HG03025 (cell line): ENCODE results near the gene RAB8A.
"Not testable (repeated sequence)": the region's sequence is repeated elsewhere in the genome, so short reads cannot be mapped to it uniquely, and the experiment has no call there.

Source experiments
- ATAC-seq: cut with Tn5 transposase; IDR thresholded peaks from one replicate; pipeline ENCODE4 v1.9.1; 2021; ENCODE audit warnings: mild to moderate bottlenecking, moderate library complexity; ENCODE audit not compliant: unreplicated experiment, low FRiP score

Gene RAB8A

DNA sequence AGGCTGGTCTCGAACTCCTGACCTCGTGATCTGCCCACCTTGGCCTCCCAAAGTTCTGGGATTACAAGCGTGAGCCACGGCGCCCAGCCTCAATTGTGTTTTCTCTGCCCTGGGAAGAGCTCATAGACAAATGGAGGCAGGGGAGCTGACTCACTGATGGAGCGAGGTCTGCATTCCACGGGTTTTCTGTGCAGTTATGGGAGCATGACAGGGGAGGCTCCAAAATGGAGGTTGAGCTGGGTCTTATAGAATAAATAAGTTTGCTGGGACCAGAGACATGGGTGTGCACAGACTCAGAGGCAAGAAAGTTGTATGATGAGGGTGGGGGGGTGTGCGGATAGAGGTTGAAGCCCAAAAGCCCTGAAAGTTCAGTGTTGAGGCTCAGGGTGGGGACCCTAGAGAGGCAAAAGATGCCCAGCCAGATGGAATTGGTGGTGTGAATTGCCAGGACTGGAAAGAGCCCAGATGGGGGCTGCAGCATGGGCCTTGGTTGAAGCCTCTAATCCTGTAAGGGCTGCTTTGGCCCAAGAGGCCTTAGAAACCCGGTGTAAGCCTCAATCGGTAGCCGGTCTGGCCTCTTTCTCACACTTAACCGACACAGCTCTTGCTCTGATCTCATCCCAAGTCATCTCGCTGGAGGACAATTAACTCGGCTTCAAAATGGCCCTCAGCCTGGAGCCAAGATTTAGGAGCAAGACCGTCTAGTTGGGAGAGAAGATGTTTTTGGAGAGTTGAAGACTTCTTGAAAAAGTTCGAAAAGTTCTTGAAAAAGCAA lies 33.5 kb upstream of the RAB8A start:
- no peak for ATAC-seq

DNA sequence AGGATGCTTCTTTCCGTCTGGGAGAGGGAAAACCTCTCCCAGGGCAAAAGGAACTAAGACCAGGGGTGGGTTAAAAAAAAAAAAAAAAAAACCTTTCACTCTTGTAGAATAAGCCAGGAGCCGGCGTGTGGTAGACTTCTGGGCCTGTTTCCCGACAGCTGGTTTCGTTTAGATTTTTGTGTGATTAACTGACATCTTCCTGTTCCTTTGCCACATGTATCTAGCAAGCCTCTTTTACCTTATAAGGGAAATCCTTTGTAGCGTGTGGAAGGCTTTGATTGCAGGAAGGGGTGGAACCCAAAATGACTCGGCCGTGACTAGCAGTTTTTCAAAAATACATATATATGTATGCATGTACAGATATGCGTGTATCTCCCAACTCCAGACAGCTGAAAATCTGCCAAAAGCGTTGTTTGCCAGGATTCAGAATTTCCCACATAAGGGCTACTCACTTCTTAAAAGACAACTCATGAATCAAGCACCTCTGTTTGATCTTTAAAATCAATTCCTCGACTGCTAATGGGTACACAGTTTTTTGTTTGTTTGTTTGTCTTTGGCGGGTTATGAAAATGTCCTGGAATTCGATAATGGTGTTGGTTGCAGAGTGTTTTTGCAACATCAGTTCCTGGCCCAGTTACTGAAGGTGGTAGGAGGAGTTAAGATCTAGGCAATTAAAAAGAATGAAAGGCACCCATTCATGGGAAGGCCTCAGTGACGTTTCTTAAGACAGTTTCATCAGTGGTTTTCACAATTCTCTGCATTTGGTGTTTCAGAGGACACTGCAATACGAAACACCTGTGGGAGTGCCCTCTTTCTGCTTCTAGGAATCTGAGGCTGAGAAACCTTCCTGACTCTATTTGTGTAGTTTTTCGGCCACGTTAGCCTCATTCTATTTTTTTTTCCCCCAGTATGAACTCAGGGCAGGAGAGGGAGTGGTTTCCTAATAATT lies 32.7 kb upstream of the RAB8A start:
- ATAC-seq = no peak

DNA sequence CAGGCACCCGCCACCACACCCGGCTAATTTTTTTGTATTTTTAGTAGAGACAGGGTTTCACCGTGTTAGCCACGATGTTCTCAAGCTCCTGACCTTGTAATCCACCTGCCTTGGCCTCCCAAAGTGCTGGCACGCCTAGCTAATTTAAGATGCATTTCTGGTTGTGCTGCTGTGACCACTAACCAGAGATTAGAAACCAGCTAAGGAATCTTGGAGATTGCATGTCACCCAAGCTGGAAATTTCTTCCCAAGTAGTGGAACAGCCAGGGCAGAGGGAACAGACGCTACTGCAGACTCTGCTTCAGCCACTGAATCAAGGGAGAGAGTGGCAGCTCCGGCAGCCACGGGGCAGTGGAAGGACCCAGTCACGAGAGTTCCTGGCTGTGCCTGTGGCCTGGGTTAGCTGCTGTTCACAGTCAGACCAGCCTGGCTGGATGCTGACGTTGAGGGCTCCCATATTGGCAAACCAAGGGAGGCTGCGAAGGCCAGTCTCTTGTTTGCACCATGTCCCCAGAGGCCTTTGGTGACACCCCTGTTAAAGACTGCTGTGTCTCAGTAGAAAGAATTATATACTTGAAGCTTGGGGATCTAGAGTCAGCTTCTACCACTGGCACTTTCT lies 27.5 kb upstream of the RAB8A start:
- no peak for ATAC-seq

DNA sequence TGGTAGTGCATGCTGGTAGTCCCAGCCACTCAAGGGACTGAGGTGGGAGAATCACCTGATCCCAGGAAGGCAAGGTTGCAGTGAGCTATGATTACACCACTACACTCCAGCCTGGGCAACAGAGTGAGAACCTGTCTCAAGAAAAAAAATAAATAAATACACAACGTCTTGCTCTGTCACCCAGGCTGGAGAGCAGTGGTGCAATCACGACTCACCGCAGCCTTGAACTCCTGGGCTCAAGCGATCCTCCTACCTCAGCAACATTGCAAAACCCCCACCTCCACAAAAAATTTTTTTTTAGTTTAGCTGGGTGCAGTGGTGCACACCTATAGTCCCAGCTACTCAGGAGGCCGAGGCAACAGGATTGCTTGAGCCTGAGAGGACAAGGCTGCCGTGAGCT lies 26.6 kb upstream of the RAB8A start:
- ATAC-seq = no peak

DNA sequence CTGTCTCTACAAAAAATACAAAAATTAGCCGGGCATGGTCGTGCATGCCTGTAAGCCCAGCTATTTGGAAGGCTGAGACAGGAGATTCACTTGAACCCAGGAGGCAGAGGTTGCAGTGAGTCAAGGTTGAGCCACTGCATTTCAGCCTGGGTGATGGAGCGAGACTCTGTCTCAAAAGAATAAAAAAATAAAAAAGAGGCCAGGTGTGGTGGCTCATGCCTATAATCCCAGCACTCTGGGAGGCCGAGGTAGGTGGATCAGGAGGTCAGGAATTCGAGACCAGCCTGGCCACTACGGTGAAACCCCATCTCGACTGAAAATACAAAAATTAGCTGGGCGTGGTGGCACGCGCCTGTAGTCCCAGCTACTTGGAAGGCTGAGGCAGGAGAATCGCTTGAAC lies 24.3 kb upstream of the RAB8A start:
- ATAC-seq = not testable (repeated sequence)

DNA sequence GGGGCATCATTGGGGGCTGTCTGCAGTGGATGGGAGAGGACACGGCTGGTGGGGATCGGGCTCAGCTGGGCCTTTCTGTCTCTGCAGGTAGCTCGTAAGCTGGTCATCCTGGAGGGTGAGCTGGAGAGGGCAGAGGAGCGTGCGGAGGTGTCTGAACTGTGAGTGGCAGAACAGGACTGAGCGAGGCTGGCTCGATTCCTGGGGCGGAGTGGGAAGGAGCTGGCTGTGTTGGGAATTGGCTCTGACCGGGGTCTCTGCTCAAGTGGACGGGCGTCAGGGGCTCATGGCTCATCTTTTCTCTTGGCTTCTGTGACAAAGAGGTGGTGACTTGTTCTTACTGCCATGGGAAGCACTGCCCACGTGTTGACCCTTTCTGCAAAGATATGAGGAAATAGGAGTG lies 23.7 kb upstream of the RAB8A start:
- ATAC-seq = no peak

DNA sequence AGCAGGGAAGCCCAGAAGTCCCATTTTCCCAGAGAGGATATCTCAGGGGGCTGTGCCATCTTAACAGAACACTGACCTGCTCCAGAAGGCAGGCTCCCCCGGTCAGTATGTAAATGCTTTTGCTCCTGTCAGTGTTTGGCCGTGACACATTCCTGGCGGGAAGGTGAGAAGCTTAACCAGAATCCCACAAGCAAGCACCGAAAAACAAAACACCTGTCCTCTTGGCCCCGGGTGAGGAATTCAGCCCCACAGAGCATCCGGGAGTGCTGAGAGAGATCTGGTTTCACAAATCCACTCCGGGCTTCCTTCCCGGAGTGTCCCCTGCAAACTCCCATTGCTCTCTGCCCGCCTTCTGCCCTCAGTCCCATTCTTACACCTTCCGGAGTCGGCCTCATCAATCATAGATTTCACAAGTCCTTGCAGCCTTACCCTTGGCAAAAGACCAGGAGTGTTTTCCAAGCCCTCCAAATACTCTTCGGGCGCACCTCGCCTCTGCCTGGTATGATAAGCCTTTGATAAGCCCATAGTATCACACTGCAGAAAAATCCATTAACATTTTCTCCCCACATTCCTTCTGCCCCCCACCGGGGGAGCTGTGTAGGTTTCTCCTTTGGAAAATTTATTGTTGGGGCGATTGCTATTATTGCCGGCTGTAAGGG lies 23.2 kb upstream of the RAB8A start:
- ATAC-seq = no peak

DNA sequence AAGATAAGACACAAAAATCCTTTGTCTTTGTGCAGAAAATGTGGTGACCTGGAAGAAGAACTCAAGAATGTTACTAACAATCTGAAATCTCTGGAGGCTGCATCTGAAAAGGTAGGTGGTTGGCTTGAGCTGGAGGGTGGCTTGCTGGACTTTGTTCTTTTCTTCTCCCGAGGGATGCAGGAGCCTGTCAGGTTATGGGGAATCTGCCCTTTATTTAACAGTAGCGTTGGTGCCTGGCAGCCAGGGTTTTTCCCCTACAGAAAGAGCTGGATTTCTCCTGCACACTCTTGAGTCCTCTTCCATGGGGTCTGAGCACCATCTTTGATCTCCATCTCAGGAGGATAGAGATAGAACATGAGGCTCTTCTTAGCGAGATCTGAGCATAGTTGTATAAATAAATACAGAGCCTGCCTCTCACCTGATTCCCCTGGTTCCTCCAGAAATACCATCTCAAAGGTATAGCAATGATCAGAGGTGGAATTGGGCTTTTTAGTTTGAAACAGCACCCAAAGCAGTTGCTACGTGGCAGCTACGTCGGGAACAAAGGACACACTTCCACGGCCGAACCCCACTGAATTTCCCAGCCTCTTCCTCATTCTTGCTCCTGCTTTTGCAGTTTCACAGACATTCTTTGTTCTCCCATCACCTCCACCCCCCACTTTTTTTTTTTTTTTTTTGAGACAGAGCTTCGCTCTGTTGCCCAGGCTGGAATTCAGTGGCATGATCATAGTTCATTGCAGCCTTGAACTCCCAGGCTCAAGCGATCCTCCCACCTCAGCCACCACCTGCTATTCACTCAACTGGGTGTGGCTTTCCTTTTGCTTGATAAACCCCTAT lies 22.5 kb upstream of the RAB8A start:
- ATAC-seq = no peak

DNA sequence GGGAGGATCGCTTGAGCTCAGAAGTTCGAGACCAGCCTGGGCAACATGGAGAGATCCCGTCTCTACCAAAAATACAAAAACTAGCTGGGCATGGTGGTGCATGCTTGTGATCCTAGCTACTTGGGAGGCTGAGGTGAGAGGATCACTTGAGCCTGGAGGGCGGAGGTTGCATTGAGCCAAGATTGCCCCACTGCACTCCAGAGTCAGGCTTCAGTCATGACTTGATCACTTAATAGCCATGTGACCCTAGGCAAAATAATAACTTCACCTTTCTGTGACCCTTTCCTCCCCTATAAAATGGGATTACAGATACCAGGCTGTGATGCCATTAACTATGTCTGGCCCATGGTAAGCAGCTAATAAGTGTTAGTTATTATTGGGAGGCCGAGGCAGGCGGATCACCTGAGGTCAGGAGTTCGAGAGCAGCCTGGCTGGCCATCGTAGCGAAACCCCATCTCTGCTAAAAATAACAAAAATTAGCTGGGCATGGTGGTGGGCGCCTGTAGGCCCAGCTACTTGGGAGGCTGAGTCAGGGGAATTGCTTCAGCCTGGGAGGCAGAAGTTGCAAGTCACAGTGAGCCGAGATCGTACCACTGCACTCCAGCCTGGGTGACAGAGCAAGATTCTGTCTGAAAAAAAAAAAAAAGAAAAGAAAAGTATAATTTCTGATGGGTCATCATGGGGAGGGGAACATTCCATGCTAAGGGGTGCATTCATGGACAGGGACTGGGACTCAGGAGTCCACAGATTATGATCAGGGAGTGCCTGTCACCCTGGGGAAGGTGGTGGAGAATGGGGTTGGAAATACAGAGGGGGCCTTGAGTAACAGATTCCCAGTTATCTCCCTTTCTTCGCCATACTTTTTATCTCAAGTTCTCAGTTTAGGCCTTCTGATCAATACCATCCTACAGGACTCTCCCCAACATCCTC lies 19.9 kb upstream of the RAB8A start:
- ATAC-seq = no peak

DNA sequence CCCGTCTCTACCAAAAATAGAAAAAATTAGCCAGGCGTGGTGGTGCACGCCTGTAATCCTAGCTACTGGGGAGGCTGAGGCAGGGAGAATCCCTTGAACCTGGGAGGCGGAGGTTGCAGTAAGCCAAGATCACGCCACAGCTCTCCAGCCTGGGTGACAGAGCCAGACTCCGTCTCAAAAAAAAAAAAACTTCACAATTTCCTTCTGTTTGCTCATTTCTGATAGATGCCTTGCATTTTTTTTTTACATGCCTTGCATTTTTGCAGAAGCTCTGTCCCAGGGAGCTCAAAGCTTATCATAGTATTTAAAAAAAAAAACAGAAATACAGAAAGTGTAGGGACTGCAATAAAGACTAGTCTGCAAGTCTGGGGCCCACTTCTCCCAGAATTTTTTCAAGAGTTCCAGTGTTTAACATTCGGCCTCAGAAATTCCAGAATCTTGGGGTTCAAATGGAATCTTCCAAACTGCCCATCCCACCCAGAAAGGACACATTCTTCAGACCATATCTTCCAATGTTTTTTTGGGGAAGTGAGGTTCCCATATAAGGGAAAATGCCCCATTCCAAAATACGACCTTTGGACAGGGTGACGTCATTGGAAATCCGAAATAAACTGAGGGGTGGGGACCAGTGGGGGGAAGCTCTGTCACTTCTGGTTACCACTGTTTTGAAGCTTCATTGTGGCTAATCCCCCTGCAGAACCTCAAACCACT lies 17.2 kb upstream of the RAB8A start:
- ATAC-seq = no peak

DNA sequence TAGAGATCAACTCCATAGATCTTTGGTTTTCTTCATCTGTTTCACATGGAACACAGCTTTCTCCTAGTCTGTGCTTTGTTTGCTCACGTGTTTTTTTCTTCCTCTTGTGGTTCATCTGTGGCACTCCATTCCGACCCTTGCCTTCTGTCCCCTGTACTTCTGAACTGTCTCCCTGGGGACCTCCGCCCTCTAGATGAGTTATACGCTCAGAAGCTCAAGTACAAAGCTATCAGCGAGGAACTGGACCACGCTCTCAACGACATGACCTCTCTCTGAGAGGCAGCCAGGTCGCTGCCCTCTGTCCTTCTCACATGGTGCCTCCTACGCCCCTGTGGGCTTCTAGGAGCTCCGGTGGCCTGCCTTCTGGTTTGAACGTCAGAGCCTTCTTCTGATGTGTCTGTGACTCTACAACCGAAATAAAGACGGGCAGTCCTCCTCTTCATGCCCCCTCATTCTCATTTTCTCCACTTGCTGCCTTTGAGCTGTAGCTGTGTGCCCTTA lies 16.6 kb upstream of the RAB8A start:
- no peak for ATAC-seq

DNA sequence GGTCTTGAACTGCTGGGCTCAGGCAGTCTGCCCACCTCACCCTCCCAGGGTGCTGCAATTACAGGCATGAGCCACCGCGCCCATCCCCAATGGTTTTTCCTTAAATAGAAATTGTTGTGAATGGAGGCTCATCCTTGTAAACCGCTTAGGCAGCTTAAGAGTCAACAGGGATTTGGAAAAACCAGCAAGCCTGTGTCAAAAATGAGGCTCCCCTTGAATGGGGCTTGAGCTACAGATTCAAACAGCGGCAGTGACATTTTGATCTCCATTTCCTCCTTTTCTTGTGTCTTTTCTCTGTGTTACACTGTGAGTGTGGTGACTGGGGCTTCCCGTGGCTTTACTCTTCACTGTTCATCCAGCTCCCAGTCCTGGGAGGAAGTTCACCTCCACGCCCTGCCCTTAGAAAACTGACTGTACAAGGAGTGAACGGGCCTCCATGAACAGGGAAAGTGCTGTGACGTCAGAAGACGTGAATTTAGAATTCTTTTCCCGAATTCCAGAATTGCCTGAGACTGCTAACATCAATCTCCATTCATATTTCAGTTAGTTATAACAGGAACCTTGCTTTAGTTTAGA lies 15.3 kb upstream of the RAB8A start:
- ATAC-seq = no peak

DNA sequence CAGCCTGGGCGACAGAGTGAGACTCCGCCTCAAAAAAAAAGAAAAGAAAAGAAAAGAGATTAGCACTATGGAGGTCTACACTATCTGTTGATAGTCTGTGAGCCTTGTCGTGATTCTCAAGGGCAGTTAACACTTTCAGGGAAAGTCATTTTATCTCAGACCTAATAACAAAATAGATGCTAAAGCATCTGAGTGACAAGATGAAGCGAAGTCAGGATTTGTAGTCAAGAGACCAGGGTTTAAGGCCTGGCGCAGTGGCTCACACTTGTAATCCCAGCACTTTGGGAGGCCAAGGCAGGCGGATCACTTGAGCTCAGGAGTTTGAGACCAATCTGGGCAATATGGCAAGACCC lies 13.3 kb upstream of the RAB8A start:
- no peak for ATAC-seq

DNA sequence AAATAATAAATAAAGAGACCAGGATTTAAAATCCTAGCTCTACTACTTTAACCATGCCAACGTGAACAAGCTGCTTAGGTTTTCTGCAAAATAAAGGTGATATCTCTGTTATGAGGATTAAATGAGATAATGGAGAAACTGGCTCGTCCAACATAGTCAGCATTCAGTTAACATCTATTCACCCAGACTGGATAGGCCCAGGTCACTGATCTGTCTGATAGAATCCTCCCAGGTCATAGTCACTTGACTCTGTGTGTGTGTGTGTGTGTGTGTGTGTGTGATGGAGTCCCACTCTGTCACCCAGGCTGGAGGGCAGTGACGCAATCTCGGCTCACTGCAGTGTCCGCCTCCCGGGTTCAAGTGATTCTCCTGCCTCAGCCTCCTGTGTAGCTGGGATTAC lies 12.9 kb upstream of the RAB8A start:
- no peak for ATAC-seq

DNA sequence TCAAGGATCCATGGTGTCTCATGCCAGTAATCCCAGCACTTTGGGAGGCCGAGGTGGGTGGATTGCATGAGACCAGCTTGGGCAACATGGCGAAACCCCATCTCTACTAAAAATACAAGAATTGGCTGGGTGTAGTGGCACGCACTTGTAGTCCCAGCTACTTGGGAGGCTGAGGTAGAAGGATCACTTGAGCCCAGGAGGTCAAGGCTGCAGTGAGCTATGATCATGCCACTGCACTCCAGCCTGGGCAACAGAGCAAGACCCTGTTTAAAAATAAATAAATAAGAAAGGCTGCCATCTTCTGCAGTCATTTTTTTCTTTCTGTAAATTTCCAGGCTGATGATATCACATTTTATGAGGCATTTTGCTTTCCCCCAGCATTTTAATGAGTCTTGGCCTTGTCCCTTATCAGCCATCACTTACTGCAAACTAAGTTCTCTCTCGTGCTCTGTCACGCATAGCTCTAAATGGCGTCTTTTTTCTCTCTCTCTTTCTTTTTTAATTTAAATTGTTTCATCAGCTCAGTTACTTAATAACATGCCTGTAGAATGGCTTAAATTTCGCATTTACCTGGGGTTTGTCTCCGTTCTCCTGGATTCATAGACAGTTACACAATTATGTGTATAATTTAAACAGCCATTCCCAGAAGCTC lies 12.2 kb upstream of the RAB8A start:
- not testable (repeated sequence) for ATAC-seq

DNA sequence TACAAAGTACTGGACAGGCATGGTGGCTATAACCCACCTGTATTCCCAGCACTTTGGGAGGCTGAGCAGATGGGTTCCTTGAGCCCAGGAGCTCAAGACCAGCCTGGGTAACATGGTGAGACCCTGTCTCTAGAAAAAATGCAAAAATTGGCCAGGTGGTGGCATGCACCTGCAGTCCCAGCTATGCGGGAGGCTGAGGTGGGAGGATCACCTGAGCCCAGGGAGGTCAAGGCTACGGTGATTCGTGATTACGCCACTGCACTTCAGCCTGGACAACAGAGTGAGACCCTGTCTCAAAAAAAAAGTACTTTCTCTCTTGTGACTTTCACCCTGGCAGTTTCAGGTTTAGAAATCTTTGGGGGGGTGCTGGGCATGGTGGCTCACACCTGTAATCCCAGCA lies 11.2 kb upstream of the RAB8A start:
- ATAC-seq = no peak

DNA sequence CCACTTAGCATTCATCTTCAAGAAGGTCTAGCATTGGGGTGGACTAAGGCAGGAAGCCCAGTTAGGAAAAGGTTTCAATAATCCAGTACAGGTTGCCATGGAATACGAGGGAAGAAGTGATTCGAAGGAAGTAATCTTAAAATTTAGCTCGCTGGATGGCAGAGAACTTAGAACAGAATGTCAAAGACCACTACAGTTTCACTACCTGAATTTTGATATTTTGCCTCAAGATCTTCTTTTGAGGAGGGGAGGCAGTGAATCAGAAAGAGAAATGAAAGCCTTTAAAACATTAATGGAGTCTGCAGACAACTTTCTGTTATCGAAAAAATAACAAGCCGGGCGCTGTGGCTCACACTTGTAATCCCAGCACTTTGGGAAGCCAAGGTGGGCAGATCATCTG lies 7.0 kb upstream of the RAB8A start:
- no peak for ATAC-seq
